NCI-H1105 treated with DMSO at 0.1 percent for 48 hours (cell line): ENCODE measurements around the gene TMEM255A.
"Not testable (repeated sequence)": the region's sequence is repeated elsewhere in the genome, so short reads cannot be mapped to it uniquely, and the experiment has no call there.

Experiments used
- DNase-seq: peaks from one replicate; lab custom pipeline; 2025; lab: John Stamatoyannopoulos, UW

The TMEM255A gene

DNA sequence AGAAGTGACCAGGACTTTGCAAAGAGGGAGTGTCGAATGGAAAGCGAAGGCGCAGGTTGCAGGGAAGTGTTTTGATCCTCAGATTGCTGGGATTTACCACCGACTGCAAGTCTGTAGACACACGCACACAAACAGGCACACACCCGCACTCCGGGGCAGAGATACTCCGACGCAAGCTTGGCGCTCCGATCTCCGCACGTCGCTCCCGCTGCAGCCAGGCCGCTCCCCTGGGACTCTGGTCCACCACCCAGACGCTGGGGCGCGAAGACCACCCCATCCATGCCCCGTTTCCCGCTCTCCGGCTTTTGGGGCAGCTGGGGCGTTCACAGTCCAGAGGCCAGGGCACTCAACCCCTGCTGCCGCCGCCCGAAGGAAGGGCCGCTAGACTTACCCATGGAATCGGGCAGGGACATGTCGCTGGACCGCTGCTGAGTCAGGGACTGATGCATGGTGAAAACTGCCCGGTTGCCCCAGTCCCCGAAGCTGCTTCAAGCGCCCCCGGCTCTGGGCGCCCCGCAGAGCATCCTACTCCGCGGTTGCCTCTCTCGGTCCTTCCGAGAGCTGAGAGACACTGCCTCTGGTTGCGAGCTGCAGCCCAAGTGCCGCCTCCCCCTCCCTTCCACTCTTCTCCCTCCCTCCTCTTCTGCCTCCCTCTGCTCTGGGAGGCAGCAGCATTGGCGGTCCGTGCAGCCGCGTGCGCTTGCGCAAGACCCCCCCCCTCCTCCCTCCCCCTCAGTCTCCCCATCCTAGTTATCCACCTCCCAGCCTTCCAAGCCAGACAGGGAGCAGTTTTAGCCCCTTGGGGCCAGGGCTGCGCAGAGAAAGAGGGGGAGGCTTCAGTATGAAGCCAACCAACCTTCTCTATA is at the start of gene TMEM255A:
Gene TMEM255A, minus strand, starts transcription at position 601 of the 866 bp plus-strand sequence. Its CDS starts 152 bp downstream, at position 449.
- peak; percentile 54 for DNase-seq

DNA sequence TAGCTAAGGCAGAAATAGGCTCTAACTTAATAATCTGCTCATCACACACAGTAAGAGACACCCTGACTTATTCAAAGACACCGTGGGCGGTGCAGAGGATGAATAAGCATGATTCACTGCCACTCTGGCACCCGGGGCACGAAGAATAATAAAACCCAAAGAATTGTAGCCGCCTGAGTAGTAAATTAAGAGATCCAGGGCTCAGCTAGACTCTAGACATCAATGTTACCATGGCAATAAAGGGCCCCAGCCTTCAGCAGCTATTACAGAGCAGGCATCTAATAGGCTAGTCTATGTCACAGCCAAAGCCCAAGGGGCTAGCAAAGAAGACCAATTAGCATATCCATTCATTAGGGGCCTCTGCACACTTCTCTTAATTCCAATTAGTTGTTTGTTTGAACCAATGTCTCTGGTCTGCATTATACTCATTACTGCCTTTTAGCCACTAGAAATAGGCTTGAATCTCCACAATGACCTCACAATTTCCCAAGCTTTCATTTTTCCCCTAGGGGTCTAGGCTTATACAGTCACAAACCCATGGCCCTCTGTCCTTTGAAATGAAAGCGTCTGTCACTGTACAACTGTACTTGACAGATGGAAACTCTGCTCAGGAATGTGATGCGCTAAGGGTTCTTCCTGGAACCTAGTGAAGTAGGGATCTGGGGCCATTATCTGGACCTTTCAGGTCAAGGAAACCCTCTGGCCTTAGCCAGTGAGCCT is 47.6 kb upstream of the TMEM255A start:
- DNase-seq: peak; percentile 18

- DNase-seq: no peak
Measured at GRCh38 chrX:120357186-120357585, 45.9 kb upstream of the TMEM255A start.

GRCh38 chrX:120356084-120356483 is 44.8 kb upstream of the TMEM255A start:
- no peak for DNase-seq

GRCh38 chrX:120350450-120351138 is 39.3 kb upstream of the TMEM255A start:
- DNase-seq: no peak

DNA sequence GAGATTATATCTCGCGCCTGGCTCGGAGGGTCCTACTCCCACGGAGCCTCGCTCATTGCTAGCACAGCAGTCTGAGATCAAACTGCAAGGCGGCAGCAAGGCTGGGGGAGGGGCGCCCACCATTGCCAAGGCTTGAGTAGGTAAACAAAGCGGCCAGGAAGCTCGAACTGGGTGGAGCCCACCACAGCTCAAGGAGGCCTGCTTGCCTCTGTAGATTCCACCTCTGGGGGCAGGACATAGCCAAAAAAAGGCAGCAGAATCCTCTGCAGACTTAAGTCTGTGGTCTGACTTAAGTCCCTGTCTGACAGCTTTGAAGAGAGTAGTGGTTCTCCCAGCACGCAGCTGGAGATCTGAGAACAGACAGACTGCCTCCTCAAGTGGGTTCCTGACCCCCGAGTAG is 33.3 kb upstream of the TMEM255A start:
- DNase-seq: not testable (repeated sequence)

DNA sequence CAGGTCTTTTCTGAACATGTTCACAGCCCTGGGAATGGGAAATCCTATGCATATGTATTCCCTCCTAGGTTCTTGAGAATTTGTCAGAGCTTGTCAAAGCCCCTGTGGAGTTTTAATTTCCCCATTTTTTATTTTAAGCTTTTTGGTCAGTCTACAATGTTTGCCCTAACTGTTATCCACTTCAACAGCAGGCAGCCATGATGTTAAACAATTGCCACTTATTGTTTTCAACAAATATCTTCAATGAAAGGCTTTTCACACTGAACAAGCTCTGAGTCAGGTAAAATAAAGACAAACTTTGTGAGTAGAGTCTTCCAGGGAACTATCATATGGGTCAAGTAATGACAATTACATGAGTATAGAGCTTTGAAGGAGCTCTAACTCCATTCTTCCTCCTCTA is 25.6 kb upstream of the TMEM255A start:
- DNase-seq: no peak

GRCh38 chrX:120335289-120335688 is 24.0 kb upstream of the TMEM255A start:
- no peak for DNase-seq

GRCh38 chrX:120334603-120335002 is 23.3 kb upstream of the TMEM255A start:
- DNase-seq: no peak

DNA sequence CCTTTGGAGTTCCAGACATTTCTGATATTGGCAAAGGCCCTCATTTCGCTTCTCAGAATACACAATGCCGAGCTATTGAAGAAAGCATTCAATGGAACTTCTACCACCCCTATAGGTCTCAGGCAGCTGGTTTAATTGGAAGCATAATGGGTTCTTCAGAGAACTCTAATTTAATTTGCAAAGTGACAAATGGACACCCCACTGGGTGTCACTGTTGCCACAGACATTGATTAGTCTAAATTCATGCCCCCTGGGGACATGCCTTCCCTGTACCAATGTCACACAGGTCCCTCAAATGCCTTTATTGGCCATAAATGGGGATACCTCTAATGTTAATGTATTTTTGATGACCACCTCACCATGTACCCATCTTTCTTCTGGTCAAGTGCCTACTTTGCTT is 22.9 kb upstream of the TMEM255A start:
- DNase-seq: no peak

DNA sequence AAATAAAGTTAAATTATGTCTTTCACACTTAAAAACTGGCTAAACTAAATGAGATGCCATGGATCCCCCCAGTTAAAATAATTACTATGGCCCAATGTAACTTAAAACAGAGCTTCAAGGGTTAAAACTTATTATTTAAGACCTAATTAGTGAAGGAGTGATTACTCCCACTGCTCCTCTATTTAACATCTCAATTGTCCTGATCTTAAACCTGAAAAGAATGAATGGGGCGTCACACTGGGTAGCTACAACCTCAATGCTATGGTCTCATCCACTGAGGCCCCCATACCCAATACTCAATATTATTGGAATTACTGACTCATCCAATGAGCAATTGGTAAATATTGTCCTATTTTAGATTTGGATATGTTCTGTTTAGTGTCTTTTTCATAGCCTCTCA is 21.1 kb upstream of the TMEM255A start:
- no peak for DNase-seq

- no peak for DNase-seq
Measured at GRCh38 chrX:120331116-120331515, 19.9 kb upstream of the TMEM255A start.

GRCh38 chrX:120321520-120322281 is 10.4 kb upstream of the TMEM255A start:
- no peak for DNase-seq

GRCh38 chrX:120318411-120318810 is 7.2 kb upstream of the TMEM255A start:
- no peak for DNase-seq

DNA sequence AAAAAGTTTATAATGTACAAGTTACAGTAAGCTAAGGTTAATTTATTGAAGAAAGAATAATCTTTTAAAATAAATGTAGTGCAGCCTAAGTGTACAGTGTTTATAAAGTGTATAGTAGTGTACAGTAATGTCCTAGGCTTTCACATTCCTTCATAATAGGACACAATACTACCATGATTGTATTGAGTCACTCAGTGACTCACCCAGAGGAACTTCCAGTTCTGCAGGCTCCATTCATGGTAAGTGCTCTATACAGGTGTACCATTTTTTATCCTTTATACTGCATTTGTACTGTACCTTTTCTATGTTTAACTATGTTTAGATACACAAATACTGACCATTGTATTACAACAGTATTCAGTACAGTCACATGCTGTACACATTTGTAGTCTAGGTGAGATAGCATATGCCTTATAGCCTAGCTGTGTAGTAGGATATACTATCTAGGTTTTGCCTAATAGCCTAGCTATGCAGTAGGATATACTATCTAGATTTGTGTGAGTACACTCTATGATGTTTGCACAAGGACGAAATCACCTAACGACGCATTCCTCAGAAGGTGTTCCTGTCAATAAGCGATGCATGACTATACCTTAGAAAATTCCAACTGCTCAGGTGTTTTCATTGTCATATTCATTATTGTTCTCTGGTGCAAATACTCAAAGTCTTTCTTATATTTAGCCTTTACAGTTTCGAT is 5.5 kb upstream of the TMEM255A start:
- no peak for DNase-seq

DNA sequence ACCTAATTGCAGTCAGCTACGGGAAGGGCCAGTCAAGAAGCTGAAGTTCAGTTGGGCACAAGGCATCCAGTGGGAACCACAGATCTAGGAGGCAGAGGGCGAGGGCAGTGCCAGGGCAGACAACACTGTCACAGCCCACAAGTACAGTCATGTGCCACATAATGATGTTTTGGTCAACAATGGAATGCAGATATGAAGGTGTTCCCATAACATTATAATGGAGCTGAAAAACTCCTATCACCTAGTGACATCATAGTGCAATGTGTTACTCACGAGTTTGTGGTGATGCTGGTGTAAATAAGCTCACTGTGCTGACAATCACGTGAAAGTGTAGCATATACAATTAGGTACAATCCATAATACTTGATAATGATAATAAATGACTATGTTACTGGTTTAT is 4.5 kb upstream of the TMEM255A start:
- no peak for DNase-seq

DNA sequence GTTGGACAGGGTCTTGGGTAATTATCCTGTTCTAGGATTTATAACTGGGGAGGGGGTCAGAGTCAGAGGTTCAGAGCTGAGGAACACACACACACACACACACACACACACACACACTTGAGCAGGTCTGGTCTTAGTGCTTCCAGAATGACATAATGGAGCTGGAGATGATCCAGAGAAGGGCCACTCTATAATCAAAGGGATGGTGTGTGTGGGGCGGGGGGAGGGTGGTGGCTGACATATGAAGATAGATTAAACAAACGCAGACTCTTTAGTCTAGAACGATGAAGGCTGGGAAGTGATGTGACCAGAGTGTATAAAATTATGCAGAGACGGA is 434 bp upstream of the TMEM255A start:
- peak; percentile 64 for DNase-seq

DNA sequence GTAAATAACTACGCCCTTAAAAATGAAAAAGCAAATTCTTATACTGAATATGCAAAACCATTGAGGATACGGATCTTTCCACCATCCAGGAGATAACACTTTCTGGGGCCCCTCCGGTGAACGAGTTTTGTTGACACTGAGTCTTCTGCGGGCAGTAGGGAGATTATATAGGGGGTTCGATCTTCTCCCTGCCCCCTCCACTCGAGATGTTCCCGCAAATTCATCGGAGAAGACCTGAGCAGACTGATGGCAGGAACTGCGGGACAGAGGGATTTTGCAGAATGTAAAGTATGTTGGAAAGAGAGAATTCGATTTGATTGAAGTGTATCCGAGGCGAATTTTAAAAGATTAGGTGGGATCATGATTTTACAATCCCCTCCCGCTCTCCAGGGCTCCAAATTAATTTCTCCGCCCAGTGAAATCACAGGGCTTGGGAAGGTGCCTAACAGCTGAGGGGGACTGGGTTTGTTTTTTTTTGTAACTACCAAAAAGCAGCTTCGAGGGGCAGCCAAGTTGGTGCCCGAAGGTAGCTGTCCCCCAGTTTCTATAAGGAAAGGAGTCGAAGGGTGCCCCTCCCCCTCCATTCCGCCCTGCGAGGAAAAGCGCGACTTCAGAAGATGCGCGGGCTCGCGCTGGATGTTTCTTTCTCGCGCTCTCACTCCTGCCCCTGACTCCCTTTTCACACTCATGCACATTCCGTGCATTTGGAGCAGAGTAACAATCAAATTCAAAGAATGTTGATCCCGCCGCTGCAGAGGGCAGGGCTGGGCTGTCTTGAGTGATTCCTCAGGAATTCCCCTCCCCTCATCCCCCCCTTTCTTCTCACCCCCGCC is 1.2 kb downstream of the TMEM255A start:
- no peak for DNase-seq

DNA sequence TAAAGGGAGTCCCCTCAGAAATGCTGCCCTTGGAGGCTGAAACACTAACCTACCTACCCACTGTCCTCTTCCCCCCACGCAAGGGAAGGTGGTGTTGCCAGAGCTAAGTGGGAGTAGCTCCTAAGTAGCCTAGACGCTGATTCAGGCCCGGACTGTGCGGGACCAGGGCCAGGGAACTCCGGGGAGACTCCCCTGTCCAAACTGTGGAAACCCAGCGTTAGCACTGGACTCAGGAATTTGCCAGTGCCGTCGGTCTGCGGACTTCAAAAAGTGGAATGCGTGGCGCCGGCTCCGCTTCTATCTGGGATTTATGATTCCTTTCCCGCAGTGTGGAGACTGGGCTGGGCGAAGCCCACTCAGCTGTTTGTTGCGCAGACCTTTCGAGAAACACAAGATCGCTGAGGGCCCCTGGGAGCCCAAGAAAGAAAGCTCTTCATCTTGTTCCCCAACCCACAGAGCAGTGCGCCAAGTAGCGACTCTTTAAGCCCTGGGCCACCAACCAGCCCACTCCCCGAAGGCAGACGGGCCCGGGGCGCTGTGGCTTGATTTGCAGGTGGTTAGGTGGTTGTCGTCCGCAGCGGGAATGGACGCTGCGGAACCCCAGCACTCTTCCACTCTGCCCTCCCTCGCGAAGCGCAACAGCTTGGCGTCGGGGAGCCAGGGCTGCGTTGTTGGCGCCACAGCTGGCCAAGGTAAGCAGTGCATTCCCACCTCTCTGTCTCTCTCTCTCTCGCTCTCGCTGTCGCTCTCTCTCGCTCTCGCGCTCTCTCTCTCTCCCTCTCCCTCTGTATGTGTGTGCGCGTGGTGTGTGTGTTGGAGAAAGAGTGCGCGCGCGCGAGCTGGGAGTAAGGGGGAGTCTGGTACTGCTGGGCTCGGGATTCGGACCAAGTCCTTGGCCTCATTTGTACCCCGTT is 2.0 kb downstream of the TMEM255A start:
- DNase-seq: peak; percentile 67
